Measurements from ENCODE around the gene GLOD5. TPM values are rescaled to one million over a fixed set of nuclear protein-coding genes. Genes with fewer than 3 reads are reported as not detected.

GLOD5 gene
- not detected for total RNA-seq

DNA sequence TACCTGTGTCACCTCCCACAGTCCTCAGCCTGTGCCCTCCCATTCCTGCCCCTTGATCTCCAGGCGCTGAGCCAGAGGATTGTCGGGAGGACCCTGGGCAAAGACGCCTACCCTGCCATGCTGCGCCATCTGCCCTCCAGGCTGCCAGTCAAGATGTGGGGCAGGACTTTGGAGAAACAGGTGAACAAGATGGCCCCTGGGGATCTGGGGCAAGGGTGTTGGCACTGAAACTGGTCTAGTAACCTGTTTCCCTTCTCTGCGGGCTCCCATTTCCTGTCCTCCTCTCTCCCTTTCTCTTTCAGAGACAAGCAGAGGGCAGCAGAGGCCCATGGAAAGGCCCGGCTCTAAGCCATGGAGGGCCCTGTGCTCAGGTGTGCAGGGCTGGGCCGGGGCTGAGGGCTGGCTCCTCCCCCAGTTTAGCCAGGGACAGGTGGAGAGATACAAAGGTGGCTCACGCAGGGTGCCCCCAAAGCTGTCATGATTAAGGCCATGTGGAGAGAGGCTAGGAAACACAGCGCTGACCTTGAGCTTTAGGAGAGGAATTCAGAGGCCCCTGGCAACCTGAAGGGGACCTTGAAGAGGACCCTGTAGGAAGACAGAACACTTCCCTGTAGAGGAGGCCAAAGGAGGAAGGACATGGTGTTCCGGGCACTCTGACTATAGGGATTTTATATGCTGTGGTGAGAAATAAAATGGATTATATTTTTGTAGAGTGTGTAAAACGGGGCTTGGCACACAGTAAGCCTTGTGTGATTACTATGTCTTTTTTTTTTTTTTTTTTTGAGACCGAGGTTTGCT, at the start of gene GLOD5:
Gene GLOD5 (plus strand): TSS at position 74 of the 798 bp plus-strand sequence. CDS start 44 bp downstream, at position 118.
- TF ChIP-seq CTCF (IDR thresholded peaks at IDR 0.05) (no peak), POLR2A (IDR thresholded peaks at IDR 0.05) (no peak), POLR2AphosphoS5 (IDR thresholded peaks at IDR 0.05; ENCODE audit: insufficient read depth in 1 of 2, low read depth in 1 of 2) (no peak)
- Histone ChIP-seq H3K4me3 (no peak within 1 kb of the TSS), H3K27ac (no peak within 1 kb of the TSS), H3K36me3 (no peaks in the 10 kb centered on the region), H3K27me3 (no peaks in the 10 kb centered on the region), H3K9me3 (no peaks in the 10 kb centered on the region), H3K4me1 (no peaks in the 10 kb centered on the region)
- DNase-seq (ENCODE audit: extremely low spot score in 2 of 2) = no peak
- intact Hi-C loops (cut with DNase I) = no loop called here

DNA sequence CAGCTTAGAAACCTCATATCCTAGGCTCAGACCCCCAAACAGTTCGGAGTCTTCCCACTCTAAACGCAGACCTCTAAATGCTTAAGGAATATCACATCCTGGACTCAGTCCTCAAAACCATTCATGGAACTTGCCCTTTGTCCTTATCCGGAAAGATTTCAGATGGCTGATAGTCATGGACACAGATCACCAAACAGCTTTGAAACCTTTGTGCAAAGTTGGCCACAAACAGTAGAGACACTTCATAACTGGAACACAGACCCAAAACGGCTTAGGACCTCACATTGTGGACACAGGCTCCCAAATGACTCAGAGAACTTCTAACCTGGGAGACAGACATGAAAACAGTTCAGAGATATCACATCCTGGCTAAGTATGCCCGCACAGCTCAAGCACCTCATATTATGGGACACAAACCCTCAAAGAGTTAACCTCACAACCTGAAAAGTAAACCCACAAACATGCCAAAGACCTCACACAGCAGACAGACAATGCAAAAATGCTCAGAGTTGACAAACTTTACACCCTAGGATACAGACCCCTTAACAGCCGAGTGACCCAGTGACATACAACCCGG, 49.5 kb upstream of the GLOD5 start:
- H3K4me3 ChIP-seq = no peak overlapping the region

GRCh38 chrX:48713847-48714246, 47.7 kb upstream of the GLOD5 start:
- Histone ChIP-seq H3K9me3 (no peaks in the 10 kb centered on the region), H3K4me1 (no peaks in the 10 kb centered on the region), H3K4me3 (no peak overlapping the region), H3K27me3 (no peaks in the 10 kb centered on the region), H3K36me3 (no peaks in the 10 kb centered on the region), H3K27ac (no peak overlapping the region)
- no peak for TF ChIP-seq POLR2AphosphoS5 (IDR thresholded peaks at IDR 0.05; ENCODE audit: insufficient read depth in 1 of 2, low read depth in 1 of 2)
- TF ChIP-seq CTCF (IDR thresholded peaks at IDR 0.05) = no peak
- no peak for TF ChIP-seq POLR2A (IDR thresholded peaks at IDR 0.05)
- DNase-seq (ENCODE audit: extremely low spot score in 2 of 2) = no peak
- intact Hi-C loops (cut with DNase I) = loop anchor here (5.0 kb wide), 1 partner anchor 1302 kb away; no protein-coding TSS in a partner anchor

More for the DNA sequence above, 49.5 kb upstream of the GLOD5 start:
- intact Hi-C loops (cut with DNase I) = loop anchor here (5.0 kb wide), 1 partner anchor 1300 kb away; no protein-coding TSS in a partner anchor
- no peaks in the 10 kb centered on the region for H3K36me3 ChIP-seq
- no peaks in the 10 kb centered on the region for H3K27me3 ChIP-seq
- H3K4me1 ChIP-seq = no peaks in the 10 kb centered on the region
- no peak overlapping the region for H3K27ac ChIP-seq
- TF ChIP-seq CTCF (IDR thresholded peaks at IDR 0.05) = no peak
- TF ChIP-seq POLR2AphosphoS5 (IDR thresholded peaks at IDR 0.05; ENCODE audit: insufficient read depth in 1 of 2, low read depth in 1 of 2) = no peak
- TF ChIP-seq POLR2A (IDR thresholded peaks at IDR 0.05) = no peak
- H3K9me3 ChIP-seq = no peaks in the 10 kb centered on the region
- DNase-seq (ENCODE audit: extremely low spot score in 2 of 2) = no peak

DNA sequence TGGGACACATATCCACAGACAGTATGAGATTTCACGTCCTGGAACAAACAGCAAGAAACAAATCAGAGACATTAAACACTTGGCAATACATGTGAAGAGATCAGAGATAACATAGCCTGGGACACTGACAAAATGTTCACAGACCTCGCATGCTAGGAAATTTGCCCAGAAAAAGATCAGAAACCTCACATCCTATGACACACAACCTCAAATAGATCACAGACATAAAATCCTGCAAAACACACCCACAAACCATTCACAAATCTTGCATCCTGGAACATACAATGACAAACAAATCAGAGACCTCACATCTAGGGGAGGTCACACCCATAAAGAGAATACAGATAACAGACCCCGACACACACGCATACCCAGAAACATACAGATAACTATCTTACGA, 47.0 kb upstream of the GLOD5 start:
- no peak overlapping the region for H3K4me3 ChIP-seq
- no peak overlapping the region for H3K27ac ChIP-seq
- no peak for DNase-seq (ENCODE audit: extremely low spot score in 2 of 2)
- intact Hi-C loops (cut with DNase I) = loop anchor here (5.0 kb wide), 1 partner anchor 1302 kb away; no protein-coding TSS in a partner anchor
- no peaks in the 10 kb centered on the region for H3K36me3 ChIP-seq
- H3K27me3 ChIP-seq = no peaks in the 10 kb centered on the region
- no peaks in the 10 kb centered on the region for H3K4me1 ChIP-seq
- TF ChIP-seq CTCF (IDR thresholded peaks at IDR 0.05) (no peak), POLR2A (IDR thresholded peaks at IDR 0.05) (no peak), POLR2AphosphoS5 (IDR thresholded peaks at IDR 0.05; ENCODE audit: insufficient read depth in 1 of 2, low read depth in 1 of 2) (no peak)
- H3K9me3 ChIP-seq = no peaks in the 10 kb centered on the region

DNA sequence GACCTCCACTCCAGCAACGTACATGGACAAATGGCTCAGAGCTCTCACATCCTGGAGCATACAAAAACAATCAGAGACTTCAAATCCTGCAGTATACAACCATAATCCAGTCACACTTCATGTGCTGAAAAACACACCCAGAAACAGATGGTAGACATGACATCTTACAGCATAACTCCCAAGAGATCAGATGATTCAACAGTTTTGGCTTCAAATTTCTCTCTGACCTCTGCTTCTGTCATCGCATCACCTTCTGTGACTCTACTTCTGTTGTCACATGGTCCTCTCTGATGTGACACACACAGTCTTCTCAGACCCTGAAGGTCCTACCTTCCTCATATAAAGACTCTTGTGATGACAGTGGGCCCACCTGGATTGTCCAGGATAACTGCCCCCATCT, 46.5 kb upstream of the GLOD5 start:
- DNase-seq (ENCODE audit: extremely low spot score in 2 of 2) = no peak
- H3K4me3 ChIP-seq = no peak overlapping the region
- intact Hi-C loops (cut with DNase I) = no loop called here
- no peak overlapping the region for H3K27ac ChIP-seq
- H3K9me3 ChIP-seq = no peaks in the 10 kb centered on the region
- H3K27me3 ChIP-seq = no peaks in the 10 kb centered on the region
- TF ChIP-seq POLR2A (IDR thresholded peaks at IDR 0.05) = no peak
- no peaks in the 10 kb centered on the region for H3K4me1 ChIP-seq
- H3K36me3 ChIP-seq = no peaks in the 10 kb centered on the region

Data from vagina (tissue), 2 donors.